VCaP (cell line): ENCODE data around the gene PIEZO2.

Source experiments
- H3K27ac ChIP-seq: fragments of 450-650 bp; 2 replicates; pipeline ENCODE4 v1.5.1; 2017
- TF ChIP-seq, protein P1 (sequence below): fragments of 450-650 bp; conservative IDR thresholded peaks from 2 replicates; pipeline ENCODE4 v1.5.1; 2017; ENCODE audit warnings: mild to moderate bottlenecking, moderate library complexity

PIEZO2 gene

DNA sequence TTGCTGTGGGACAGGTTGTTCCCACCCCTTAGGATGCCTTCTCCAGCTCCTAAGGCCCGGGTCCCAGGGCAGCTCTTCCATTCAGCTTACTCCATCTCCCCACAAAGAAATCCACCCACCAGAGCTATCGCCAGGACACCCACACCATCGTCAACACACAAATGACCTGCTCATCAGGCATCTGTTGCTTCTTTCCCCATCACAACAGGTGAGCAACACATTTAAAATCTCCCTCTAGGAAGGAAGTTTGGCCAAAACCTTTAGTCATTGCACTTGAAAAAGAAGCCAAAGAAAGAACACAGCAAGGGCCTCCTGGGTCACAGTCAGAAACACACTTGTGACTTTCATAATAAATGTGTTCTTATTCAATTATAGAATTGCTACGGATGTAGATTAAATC lies 289.0 kb downstream of the PIEZO2 start:
- no peak overlapping the region for H3K27ac ChIP-seq
- TF ChIP-seq, protein P1, sequence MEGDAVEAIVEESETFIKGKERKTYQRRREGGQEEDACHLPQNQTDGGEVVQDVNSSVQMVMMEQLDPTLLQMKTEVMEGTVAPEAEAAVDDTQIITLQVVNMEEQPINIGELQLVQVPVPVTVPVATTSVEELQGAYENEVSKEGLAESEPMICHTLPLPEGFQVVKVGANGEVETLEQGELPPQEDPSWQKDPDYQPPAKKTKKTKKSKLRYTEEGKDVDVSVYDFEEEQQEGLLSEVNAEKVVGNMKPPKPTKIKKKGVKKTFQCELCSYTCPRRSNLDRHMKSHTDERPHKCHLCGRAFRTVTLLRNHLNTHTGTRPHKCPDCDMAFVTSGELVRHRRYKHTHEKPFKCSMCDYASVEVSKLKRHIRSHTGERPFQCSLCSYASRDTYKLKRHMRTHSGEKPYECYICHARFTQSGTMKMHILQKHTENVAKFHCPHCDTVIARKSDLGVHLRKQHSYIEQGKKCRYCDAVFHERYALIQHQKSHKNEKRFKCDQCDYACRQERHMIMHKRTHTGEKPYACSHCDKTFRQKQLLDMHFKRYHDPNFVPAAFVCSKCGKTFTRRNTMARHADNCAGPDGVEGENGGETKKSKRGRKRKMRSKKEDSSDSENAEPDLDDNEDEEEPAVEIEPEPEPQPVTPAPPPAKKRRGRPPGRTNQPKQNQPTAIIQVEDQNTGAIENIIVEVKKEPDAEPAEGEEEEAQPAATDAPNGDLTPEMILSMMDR = no peak

DNA sequence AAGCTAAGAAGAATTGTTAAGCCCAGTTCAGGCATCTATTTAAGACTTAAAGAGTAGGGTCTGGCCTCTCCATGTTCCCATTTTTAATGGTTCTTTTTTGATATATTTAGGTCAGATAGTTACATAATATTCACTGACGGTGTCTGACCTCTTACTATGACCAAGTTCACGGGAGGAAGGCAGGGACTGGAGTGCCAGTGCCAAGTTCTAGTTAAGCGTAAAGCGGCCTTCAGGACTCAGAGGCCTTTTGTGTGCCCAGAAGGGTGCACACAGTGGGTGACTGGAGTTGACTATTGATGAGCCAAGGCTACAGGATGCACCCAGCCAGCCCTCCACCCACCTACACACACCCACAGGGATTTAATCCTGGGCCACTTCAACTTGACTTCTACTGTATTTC lies 290.9 kb downstream of the PIEZO2 start:
- no peak overlapping the region for H3K27ac ChIP-seq
- TF ChIP-seq, protein P1 = no peak

DNA sequence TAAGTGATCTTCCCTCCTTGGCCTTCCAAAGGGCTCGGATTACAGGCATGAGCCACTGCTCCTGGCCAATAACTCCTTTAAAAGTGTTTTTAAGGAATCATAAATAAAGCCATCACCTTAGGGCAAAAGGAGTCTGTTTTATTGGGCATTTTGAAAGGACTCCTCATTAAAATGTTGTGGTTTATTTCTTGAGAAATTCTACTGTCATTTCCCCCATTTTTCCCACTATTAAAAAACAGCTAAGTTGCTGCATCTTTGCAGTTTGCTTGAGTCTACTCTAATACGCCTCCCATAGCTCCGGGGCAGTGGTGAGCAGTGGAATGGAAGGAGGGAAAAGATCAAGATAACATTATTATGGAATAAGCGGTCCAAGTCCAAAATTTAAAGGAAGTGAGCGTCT lies 293.2 kb downstream of the PIEZO2 start:
- no peak overlapping the region for H3K27ac ChIP-seq
- TF ChIP-seq, protein P1 = no peak

DNA sequence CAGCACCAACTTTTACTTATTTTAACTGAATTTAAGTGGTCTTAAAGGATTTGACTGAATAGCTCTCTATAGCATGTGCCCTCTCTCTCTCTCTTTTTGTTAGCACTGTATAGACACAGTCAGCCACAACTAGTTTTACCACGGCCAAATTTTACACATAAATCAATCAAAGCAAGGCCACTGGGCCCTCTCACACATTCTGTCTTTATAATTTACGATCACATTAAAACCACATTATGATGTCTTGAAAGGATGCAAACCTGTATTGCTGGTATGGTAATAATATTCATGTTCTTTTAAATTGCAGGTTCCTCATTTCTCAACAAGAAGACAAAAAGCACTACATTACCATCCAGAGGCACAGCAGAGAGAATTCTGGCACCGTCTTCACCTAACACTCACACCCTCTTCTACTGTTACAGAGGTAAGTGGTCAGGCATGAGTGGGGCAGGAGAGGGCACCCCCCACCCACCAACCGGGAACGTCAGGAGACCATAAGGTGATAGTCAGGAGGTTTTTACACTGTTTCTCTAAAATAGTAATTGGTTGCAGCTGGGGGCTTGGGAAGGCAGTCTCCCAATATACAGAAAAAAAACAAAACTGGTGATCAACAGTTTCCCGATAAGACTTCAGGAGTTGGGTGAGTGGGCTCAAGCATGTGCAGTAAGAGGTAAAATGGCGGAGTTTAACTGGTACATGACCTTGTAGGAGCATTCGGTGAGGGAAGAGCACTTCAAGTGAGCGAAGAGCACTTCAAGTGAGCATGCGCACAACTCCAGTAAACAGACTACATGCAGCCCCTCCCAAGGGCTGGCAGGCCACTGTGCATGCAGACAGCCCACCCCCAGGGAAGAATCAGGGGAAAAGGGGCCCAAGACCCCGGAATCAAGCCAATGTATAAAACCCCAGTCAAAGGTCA lies 296.7 kb downstream of the PIEZO2 start:
- H3K27ac ChIP-seq = no peak overlapping the region
- TF ChIP-seq, protein P1 = no peak

DNA sequence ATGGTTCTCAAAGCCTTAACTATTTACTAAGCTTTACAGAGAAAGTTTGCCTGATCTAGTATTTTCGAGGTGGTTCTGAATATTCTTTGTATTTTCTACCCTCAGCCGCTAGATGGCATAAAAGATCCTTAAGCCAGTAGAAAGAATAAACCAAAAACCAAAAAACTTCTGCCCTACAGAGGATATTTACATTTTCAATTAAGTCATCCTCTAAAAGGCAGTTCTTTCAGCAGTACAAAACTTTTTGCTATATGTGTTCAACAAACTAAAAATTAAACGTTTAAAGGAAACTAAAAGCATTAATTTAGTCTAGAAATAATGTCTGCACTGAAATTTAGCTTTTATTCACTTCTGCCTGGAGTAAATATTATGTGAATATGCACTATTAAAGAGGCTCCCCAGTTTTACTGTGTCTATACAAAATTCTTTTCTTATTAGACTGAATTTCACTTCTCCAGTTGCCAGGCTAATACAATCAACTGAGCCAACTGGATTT lies 297.5 kb downstream of the PIEZO2 start:
- TF ChIP-seq, protein P1 = peak; percentile 86
- no peak overlapping the region for H3K27ac ChIP-seq

DNA sequence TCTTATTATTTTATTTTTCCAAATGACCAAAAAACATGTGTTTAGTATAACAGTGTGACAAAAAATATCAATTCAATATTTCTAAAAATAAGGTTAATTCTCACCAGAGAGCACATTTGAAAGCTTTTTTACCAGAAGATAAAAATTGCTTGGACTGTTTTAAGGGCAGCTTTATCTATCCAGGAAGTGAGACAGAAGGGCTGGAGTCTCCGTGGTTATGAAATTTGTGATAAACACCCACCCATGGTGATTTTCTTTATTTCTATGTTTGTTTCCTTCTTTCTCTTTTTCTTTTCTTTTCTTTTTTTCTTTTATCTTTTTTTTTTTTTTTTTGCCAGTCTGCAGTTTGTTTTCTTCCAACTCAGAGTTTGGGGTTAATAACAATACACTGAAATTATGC lies 298.5 kb downstream of the PIEZO2 start:
- TF ChIP-seq, protein P1 = no peak
- H3K27ac ChIP-seq = no peak overlapping the region

DNA sequence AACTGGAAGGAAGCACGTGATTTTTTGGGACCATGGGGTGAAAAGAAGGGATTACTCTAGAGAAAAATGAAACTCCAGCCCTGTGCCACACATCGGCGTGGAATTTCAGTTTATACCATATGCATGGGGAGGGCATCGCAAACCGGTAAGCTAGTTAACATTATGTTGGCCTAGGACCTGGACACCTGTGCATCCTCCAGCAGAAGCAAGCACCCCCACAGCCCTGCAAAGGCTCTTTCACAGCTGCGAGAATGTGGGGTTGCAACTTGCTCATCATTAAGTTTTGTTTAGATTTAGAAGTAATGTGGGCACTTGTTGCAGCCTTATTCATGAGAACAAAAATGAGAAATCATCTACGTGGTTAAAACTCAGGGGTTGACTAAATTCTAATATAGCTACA lies 299.2 kb downstream of the PIEZO2 start:
- H3K27ac ChIP-seq = no peak overlapping the region
- TF ChIP-seq, protein P1 = no peak
